Uterus (tissue), 4 donors: ENCODE data around the gene PRKAG2. TPM values are rescaled to one million over a fixed set of nuclear protein-coding genes. Genes with fewer than 3 reads are reported as not detected.

Source experiments
- DNase-seq, 2 donors: peaks; one replicate each; pipeline ENCODE4 v3.0.0-alpha.2; 2019 to 2020
- H3K27ac ChIP-seq, 2 donors: fragments of 200-600 bp; sonication (generic); 1 replicate in 1 of 2; 2 replicates in 1 of 2; pipeline ENCODE4 v1.5.1; 2016 to 2018
- H3K27me3 ChIP-seq, 2 donors: fragments of 200-600 bp; sonication (generic); one replicate each; pipeline ENCODE4 v1.5.1; 2018 to 2019; ENCODE audit warnings: control low read depth in 1 of 2
- H3K36me3 ChIP-seq, 2 donors: fragments of 200-600 bp; sonication (generic); one replicate each; pipeline ENCODE4 v1.5.1; 2019; ENCODE audit warnings: control low read depth in 1 of 2
- H3K4me1 ChIP-seq, 2 donors: fragments of 200-600 bp; sonication (generic); one replicate each; pipeline ENCODE4 v1.5.1; 2018 to 2019; ENCODE audit warnings: control low read depth in 1 of 2
- H3K4me3 ChIP-seq, 2 donors: fragments of 200-600 bp; sonication (generic); 1 replicate in 1 of 2; 2 replicates in 1 of 2; pipeline ENCODE4 v1.5.1; 2018 to 2019; ENCODE audit warnings: mild to moderate bottlenecking in 1 of 2
- H3K9me3 ChIP-seq, 2 donors: fragments of 200-600 bp; sonication (generic); one replicate each; pipeline ENCODE4 v1.5.1; 2019; ENCODE audit warnings: control low read depth in 1 of 2
- POLR2A ChIP-seq, 2 donors: fragments of 450-650 bp; IDR thresholded peaks; one replicate each; pipeline ENCODE4 v1.6.1; 2016; ENCODE audit warnings: antibody characterized with exemption in 2 of 2, mild to moderate bottlenecking in 1 of 2, moderate library complexity in 1 of 2
- intact Hi-C: fragments of 100-400 bp; cut with DNase I; formaldehyde crosslinking; loops from one replicate; pipeline ENCODE4 v1.15.1; 2023; ENCODE audit warnings: low total_unique reads
- total RNA-seq, 4 donors: library from RNA; depleted of rRNA in 3 of 4; stranded (reverse); fragments of >200 nt in 3 of 4; gene quantifications; one replicate each; pipeline versions ENCODE4 v1.1.0 to v1.2.4, GENCODE V29; 2014 to 2023
- TF ChIP-seq, protein P1 (sequence below), 4 experiments: fragments of 200-600 bp in 2 of 4; fragments of 450-650 bp in 2 of 4; sonication (generic) in 2 of 4; IDR thresholded peaks; one replicate each; pipeline ENCODE4 v1.5.1; 2016 to 2019; ENCODE audit warnings: antibody characterized with exemption in 4 of 4, mild to moderate bottlenecking in 2 of 4, moderate library complexity in 1 of 4
- donor health status: DM: yes; HTN: yes; CAD: no.

PRKAG2 gene
- total RNA-seq, 4 donors from 2014 or later, result 15.1 to 66.2 (median 33.6) TPM

GRCh38 chr7:151863386-151864079 is 13.4 kb downstream of the PRKAG2 start:
- no peaks in the 10 kb centered on the region for H3K9me3 ChIP-seq
- no peaks in the 10 kb centered on the region for H3K36me3 ChIP-seq
- no peak for DNase-seq
- TF ChIP-seq POLR2A (IDR thresholded peaks at IDR 0.05), result no peak
- TF ChIP-seq, protein P1, sequence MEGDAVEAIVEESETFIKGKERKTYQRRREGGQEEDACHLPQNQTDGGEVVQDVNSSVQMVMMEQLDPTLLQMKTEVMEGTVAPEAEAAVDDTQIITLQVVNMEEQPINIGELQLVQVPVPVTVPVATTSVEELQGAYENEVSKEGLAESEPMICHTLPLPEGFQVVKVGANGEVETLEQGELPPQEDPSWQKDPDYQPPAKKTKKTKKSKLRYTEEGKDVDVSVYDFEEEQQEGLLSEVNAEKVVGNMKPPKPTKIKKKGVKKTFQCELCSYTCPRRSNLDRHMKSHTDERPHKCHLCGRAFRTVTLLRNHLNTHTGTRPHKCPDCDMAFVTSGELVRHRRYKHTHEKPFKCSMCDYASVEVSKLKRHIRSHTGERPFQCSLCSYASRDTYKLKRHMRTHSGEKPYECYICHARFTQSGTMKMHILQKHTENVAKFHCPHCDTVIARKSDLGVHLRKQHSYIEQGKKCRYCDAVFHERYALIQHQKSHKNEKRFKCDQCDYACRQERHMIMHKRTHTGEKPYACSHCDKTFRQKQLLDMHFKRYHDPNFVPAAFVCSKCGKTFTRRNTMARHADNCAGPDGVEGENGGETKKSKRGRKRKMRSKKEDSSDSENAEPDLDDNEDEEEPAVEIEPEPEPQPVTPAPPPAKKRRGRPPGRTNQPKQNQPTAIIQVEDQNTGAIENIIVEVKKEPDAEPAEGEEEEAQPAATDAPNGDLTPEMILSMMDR (IDR thresholded peaks at IDR 0.05), result no peak
- no peaks in the 10 kb centered on the region for H3K27me3 ChIP-seq
- no peak overlapping the region for H3K4me3 ChIP-seq
- no peaks in the 10 kb centered on the region for H3K4me1 ChIP-seq
- no peak overlapping the region for H3K27ac ChIP-seq
- intact Hi-C loops, result no loop called here

DNA sequence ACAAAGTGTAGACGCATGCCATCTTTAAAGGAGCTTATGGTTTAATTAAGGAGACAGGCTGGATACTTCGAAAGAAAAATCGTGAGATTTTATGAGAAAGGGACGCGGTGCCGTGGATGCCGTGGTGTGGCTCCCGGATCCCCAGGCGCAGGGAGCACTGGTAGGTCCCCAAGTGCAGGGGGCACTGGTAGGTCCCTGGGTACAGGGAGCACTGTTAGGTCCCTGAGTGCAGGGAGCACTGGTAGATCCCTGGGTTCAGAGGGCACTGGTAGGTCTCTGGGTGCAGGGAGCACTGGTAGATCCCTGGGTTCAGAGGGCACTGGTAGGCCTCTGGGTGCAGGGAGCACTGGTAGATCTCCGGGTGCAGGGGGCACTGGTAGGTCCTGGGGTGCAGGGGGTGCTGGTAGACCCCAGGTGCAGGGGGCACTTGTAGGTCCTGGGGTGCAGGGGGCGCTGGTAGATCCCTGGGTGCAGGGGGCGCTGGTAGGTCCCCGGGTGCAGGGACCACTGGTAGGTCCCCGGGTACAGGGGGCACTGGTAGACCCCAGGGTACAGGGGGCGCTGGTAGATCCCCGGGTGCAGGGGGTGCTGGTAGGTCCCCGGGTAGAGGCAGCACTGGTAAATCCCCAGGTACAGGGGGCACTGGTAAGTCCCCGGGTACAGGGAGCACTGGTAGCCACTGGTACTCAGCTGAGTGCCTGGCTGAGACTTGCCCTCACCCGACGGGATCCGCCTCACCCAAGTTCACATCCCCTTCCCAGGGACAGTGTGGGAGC is 14.1 kb downstream of the PRKAG2 start:
- Histone ChIP-seq H3K27me3 (no peaks in the 10 kb centered on the region), H3K4me1 (no peaks in the 10 kb centered on the region), H3K27ac (no peak overlapping the region), H3K9me3 (no peaks in the 10 kb centered on the region), H3K4me3 (no peak overlapping the region), H3K36me3 (no peaks in the 10 kb centered on the region)
- no peak for DNase-seq
- TF ChIP-seq, protein P1 (IDR thresholded peaks at IDR 0.05), result no peak
- no peak for TF ChIP-seq POLR2A (IDR thresholded peaks at IDR 0.05)
- intact Hi-C loops, result no loop called here

DNA sequence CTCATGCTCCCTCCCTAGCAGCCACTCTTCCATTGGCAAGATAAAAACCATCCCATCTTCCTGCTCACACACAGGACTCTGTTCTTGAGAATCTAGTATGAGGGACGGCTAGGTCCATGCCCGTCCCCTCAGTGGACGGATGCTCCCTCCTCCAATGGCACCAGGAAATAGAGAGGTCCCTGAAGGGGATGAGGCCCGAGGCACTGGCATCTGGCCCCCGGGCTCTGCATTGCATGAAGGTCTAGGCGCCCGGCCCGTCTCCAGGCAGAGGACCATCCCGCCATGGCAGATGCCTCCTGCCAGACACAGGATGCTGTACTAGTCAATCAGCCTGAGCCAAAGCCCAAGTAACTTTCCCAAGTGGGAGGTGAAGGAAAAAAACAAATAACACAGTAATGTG is 15.0 kb downstream of the PRKAG2 start:
- TF ChIP-seq POLR2A (IDR thresholded peaks at IDR 0.05), result no peak
- TF ChIP-seq, protein P1 (IDR thresholded peaks at IDR 0.05), result no peak
- H3K4me3 ChIP-seq, result no peak overlapping the region
- H3K36me3 ChIP-seq, result no peaks in the 10 kb centered on the region
- intact Hi-C loops, result no loop called here
- no peaks in the 10 kb centered on the region for H3K27me3 ChIP-seq
- H3K4me1 ChIP-seq, result no peaks in the 10 kb centered on the region
- no peak overlapping the region for H3K27ac ChIP-seq
- H3K9me3 ChIP-seq, result no peaks in the 10 kb centered on the region
- DNase-seq, result no peak

- DNase-seq, result no peak
Observed at GRCh38 chr7:151860771-151861170, 16.1 kb downstream of the PRKAG2 start.

More at GRCh38 chr7:151860771-151861170, 16.1 kb downstream of the PRKAG2 start:
- H3K27ac ChIP-seq, result no peak overlapping the region
- no peak overlapping the region for H3K4me3 ChIP-seq
- TF ChIP-seq, protein P1 (IDR thresholded peaks at IDR 0.05), result no peak
- no peak for TF ChIP-seq POLR2A (IDR thresholded peaks at IDR 0.05)
- no peaks in the 10 kb centered on the region for H3K27me3 ChIP-seq
- intact Hi-C loops, result no loop called here
- H3K4me1 ChIP-seq, result no peaks in the 10 kb centered on the region
- H3K9me3 ChIP-seq, result no peaks in the 10 kb centered on the region
- H3K36me3 ChIP-seq, result no peaks in the 10 kb centered on the region
